DMS 273 (cell line): Measurements from ENCODE around the gene QPCTL.
"Not testable (repeated sequence)": the region's sequence is repeated elsewhere in the genome, so short reads cannot be mapped to it uniquely, and the experiment has no call there.

ENCODE experiments used
- DNase-seq: peaks from one replicate; lab custom pipeline; 2025; ENCODE audit not compliant: unreplicated experiment; lab: John Stamatoyannopoulos, UW

Gene QPCTL

DNA sequence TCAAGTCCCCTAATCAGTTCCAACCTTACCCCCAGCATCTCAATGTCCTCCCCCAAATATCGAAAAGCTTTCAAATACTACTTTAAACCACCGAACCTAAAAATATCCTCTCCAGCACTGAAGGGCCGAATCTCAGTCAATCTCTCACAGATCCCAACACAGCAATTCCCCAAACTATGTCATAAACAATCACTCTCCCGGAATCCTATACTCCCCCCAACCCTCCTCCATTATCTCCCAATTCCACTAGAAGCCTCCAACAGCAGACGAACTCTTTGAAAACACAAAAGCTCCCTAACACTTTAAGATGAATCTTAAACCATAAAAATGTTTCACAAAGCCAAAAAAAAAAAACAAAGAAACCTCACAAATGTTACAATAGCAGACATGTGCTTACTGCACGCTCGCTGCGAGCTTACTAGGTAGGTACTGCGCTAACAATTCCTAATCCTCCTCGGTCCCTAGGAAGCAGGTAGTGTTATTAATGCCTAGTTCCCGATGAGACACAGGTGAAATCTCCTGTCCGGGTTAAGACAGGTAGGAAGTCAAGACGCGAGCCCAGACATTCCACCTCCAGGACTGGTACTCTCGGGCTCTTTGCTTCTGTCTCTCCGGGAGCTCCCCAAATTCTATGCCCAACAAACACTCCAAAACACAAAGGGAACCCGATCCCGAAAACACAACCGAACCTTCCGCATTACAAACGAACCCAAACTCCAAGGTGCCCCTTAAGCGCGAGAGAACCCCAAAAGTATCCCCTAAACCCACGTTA, 24.1 kb downstream of the QPCTL start:
- DNase-seq = peak; percentile 59

GRCh38 chr19:45717131-45717982, 24.9 kb downstream of the QPCTL start:
- peak; percentile 100 for DNase-seq

DNA sequence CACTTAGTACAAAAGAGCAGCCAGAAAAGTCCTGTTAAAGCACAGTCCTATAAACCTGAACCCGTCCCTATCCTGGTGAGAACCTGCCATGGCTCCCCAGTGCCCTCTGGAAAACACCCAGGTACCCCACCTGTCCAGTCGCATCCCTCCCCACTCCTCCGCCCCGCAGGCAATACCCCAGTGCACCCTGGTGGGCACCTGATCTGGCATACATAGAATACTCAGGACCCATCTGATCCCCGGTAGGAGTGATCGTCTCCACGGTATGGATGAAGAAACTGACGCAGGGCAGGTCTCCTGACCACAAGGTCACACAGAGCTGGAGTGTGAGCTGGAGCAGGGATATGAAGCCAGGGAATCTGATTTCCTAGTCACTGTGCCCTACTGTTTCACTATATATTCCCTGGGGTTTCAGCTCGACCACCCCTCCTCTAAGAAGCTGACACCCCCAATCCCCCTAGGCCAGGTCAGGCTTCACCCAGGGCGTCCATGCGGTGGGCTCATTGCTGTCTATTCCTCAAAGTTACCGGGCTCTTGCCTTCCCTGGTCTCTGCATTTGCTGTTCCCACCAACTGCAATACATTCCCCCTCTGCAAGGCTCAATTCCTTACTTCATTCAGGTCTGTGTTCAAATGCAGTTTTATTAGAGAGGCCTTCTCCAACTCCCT, 25.7 kb downstream of the QPCTL start:
- DNase-seq = no peak

GRCh38 chr19:45720065-45720464, 27.6 kb downstream of the QPCTL start:
- DNase-seq = not testable (repeated sequence)

DNA sequence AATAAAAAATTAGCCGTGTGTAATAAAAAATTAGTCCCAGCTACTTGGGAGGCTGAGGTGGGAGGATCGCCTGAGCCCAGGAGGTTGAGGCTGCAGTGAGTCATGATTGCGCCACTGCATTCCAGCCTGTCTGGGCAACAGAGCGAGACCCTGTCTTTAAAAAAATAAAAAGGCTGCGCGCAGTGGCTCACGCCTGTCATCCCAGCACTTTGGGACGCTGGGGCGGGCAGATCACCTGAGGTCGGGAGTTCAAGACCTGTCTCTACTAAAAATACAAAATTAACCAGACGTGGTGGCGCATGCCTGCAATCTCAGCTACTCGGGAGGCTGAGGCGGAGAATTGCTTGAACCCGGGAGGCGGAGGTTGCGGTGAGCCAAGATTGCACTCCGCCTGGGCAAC, 36.2 kb downstream of the QPCTL start:
- DNase-seq = not testable (repeated sequence)

- peak; percentile 48 for DNase-seq
Measured at GRCh38 chr19:45729800-45730290, 37.4 kb downstream of the QPCTL start.

DNA sequence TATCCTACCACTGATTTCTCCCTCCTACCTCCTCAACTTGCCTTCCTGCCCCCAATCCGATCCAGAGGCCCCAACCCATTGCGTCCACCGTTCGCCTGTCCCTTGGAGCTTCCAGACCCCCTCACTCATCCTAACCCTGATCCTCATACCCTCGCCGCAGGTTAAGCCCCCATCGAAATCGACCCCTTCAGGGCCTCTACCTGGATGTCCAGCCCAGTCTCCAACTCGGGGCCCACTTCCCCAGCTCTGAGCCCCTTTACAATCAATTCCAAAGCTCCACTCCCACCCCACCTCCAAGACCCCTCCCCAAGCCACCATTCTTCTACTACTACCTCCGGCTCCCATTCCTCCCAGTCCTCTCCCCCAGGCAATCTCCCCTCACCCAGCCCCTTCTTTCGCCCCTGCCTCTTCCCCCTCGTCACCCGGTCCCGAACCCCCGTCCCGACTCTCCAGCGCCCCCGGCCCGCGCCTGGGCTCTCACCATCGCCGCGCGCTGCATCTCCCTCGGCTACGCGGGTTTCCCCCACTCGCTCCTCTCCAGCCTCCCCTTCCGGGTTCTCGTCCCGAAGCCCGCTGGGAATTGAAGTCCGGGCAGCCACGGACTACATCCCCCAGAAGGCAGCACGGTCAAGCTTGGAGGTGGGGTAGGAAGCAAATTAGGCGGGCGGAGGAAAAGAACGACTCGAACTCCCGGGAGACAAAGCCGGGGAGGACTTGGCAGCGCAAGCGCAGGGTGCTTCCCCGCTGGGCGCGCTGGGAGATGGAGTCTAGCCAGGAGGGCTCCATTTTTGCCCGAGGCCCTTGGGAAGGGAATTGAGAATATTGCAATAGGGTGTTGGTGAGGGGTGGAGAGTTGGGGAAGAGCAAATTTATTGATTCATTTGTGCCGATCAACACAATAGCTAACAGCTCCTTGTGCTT, 38.2 kb downstream of the QPCTL start, which contains the start of gene FBXO46:
Gene FBXO46 (minus strand): TSS at position 529 of the 921 bp plus-strand sequence. CDS start 17,401 bp downstream, outside the sequence.
- DNase-seq = peak; percentile 100

DNA sequence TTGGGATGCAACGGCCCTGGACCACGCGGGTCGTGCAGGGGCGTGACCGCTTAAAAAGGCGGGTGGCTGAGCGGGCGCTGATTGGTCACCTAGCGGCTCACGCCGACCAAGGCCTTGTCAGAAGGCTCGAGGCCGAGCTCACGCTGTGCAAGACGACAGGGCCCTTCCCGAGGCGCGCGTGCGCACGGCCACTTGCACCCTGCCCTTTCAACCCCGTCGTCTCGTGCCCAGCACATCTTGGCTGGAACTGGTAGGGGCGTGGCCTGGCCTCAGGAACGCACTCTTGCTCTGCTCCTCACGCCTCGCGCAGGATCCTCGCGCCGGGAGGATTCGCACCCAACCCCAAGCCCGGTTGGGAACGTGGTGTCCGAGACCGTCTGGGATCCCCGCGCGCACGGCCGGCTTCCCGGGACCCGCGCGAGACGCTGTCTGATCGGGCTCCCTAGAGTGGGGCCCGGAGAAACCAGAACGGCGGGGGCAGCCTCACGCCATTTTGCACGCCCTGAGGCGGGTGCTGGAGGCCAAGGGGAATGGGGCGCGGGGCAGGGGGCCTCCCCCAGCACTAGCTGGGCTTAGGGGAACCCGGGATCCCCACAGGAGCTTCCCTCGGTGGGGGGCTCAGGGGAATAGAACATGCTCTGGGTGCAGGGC, 40.8 kb downstream of the QPCTL start, which contains the start of gene MEIOSIN:
Gene MEIOSIN (plus strand): TSS at position 280 of the 651 bp plus-strand sequence. CDS start 1,938 bp downstream, outside the sequence.
- no peak for DNase-seq

- peak; percentile 40 for DNase-seq
Measured at GRCh38 chr19:45739498-45740439, 47.3 kb downstream of the QPCTL start.

DNA sequence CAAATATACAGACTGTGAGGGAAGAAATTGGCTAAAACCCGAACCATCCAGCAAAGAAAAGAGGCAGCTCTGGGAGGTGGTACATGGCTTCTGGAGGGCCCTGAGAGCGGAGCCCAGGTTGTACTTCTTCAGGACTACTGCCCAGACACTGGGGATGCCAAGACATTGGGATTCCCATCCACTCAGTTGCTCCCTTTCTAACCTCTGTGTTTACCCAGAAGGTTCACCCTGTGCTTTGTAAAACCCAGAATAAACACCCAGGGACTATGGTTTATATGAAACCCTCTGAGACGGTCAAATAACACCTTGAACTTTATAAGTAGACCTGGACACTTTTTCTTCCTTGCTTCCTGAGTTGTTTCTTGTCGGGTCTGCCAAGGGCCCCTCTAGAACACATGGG, 50.5 kb downstream of the QPCTL start:
- no peak for DNase-seq

- no peak for DNase-seq
Measured at GRCh38 chr19:45745606-45746005, 53.1 kb downstream of the QPCTL start.

DNA sequence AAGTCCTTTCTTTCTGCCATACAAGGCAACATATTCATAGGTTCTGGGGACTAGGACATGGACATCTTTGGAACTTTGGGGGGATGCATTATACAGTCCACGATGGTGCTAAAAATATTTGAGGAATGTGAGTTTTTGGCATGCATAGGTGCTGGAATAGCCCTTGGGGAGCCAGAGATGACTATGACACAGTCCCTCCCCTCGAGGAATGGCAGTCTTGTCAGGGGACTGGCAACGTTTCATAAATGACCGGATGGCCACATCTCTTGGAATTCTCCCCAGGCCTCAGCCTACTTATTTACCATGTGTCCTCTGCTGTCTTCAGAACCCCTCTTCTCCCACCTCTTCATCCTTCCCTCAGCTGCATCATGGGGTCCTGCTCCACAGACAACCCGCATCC, 54.4 kb downstream of the QPCTL start:
- DNase-seq = no peak

GRCh38 chr19:45747513-45747912, 55.0 kb downstream of the QPCTL start:
- no peak for DNase-seq

GRCh38 chr19:45751483-45751882, 59.0 kb downstream of the QPCTL start:
- not testable (repeated sequence) for DNase-seq

DNA sequence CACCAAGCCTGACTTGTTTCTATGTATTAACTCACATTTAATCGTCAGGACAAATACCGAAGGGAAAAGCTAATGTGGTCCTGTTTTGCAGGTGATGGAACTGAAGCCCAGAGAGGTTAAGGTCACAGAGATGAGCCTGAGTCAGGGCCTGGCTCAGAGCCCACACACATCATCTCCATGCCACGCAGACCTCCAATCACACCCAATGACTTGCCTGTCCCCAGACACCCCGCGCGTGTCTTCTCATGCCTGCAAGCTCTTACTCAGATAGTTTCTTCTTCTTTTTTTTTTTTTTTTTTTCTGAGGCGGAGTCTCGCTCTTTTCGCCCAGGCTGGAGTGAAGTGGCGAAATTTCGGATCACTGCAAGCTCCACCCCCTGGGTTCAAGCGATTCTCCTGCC, 60.2 kb downstream of the QPCTL start:
- DNase-seq = no peak

- no peak for DNase-seq
Measured at GRCh38 chr19:45753548-45753947, 61.1 kb downstream of the QPCTL start.
